Astrocyte of the spinal cord (primary cell): ENCODE data around the gene STN1.

ENCODE experiments used
- DNase-seq: peaks from one replicate; pipeline ENCODE4 v3.0.0; 2011; ENCODE audit warnings: low read depth, low spot score
- H3K4me3 ChIP-seq: 2 replicates; pipeline ENCODE4 v1.5.1; 2011; ENCODE audit warnings: low read depth, mild to moderate bottlenecking, low read length, moderate library complexity
- in situ Hi-C: cut with HindIII; loops from 2 replicates; pipeline ENCODE4 v1.10.0; 2017; ENCODE audit warnings: low sequenced_read_pairs
- TF ChIP-seq, protein P1 (sequence below): IDR thresholded peaks from 2 replicates; pipeline ENCODE4 v1.5.1; 2012; ENCODE audit warnings: low read depth, mild to moderate bottlenecking, low read length, inconsistent platforms

The STN1 gene

GRCh38 chr10:103916876-103917275 is 1.1 kb downstream of the STN1 start:
- no peak for DNase-seq
- in situ Hi-C loops = no loop called here
- H3K4me3 ChIP-seq = peak overlapping the region; percentile 70
- TF ChIP-seq, protein P1, sequence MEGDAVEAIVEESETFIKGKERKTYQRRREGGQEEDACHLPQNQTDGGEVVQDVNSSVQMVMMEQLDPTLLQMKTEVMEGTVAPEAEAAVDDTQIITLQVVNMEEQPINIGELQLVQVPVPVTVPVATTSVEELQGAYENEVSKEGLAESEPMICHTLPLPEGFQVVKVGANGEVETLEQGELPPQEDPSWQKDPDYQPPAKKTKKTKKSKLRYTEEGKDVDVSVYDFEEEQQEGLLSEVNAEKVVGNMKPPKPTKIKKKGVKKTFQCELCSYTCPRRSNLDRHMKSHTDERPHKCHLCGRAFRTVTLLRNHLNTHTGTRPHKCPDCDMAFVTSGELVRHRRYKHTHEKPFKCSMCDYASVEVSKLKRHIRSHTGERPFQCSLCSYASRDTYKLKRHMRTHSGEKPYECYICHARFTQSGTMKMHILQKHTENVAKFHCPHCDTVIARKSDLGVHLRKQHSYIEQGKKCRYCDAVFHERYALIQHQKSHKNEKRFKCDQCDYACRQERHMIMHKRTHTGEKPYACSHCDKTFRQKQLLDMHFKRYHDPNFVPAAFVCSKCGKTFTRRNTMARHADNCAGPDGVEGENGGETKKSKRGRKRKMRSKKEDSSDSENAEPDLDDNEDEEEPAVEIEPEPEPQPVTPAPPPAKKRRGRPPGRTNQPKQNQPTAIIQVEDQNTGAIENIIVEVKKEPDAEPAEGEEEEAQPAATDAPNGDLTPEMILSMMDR = no peak

DNA sequence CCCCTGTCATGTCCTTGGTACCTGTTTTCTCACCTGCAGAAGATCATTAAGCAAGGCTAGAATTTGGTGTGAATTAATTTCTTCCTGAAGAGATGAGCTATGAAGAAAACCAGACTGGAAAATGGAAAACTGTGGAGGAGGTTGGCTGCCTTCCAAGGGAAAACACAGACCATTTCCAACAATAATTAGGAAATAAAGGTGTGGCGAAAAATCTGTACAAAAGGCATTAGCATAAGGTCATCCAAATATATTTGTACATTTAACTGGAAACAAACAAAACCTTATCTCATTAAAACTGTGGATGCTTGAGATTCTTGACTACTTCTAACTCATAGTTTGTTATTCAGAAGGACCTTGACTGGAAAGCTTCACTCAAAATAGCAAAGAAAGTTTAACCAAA is 1.7 kb downstream of the STN1 start:
- in situ Hi-C loops = no loop called here
- no peak for DNase-seq
- peak overlapping the region; percentile 70 for H3K4me3 ChIP-seq
- TF ChIP-seq, protein P1 = no peak

- TF ChIP-seq, protein P1 = no peak
- in situ Hi-C loops = no loop called here
- no peak for DNase-seq
- H3K4me3 ChIP-seq = peak overlapping the region; percentile 70
Observed at GRCh38 chr10:103915796-103916195, 2.2 kb downstream of the STN1 start.

GRCh38 chr10:103912759-103913158 is 5.2 kb downstream of the STN1 start:
- H3K4me3 ChIP-seq = no peak overlapping the region
- in situ Hi-C loops = no loop called here
- TF ChIP-seq, protein P1 = no peak
- no peak for DNase-seq

GRCh38 chr10:103911021-103911459 is 6.9 kb downstream of the STN1 start:
- H3K4me3 ChIP-seq = no peak overlapping the region
- DNase-seq = no peak
- in situ Hi-C loops = no loop called here
- TF ChIP-seq, protein P1 = no peak

DNA sequence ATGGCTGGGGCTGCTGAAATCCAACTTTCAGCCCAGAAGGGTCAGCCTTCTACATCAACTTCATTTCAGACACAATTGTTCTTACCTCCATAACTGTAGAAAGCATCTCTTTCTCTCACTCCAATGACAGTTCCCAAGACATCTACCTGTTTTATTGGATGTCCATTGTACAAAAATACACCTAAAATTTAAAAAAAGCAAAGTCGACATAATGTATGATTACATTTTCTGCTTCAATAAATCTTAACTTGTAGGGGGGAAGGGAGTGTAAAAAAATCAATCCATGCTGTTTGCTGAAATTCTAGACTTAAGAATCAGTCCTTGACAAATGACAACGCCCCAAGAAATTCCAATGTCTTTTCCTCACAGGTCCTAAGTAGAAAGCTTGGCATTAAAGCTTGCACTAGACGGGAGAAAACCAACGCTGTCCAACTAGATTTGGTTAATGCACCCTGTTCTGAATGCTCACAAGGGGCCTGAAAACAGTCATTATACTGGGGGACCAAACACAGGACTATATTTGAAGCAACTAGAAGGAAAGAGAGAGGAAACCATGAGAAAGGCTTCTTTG is 7.5 kb downstream of the STN1 start:
- no peak for DNase-seq
- TF ChIP-seq, protein P1 = no peak
- no peak overlapping the region for H3K4me3 ChIP-seq
- in situ Hi-C loops = no loop called here
